Transverse colon (tissue), 3 donors: ENCODE measurements around the gene TMEM119.

Experiments used
- CTCF ChIP-seq, 5 experiments: fragments of 200-600 bp in 3 of 5; fragments of 450-650 bp in 2 of 5; sonication (generic) in 3 of 5; IDR thresholded peaks; 1 replicate in 2 of 5; 2 replicates in 3 of 5; pipeline ENCODE4 v1.5.1; 2016 to 2017; ENCODE audit warnings: antibody characterized with exemption in 5 of 5, inconsistent platforms in 3 of 5, mild to moderate bottlenecking in 2 of 5, moderate library complexity in 1 of 5
- POLR2A ChIP-seq: fragments of 450-650 bp; IDR thresholded peaks from one replicate; pipeline ENCODE4 v1.6.1; 2016; ENCODE audit warnings: antibody characterized with exemption, mild to moderate bottlenecking, moderate library complexity

GRCh38 chr12:108582978-108583770, 14.7 kb downstream of the TMEM119 start:
- TF ChIP-seq CTCF (IDR thresholded peaks at IDR 0.05), result no peak
- TF ChIP-seq POLR2A, result no peak
